HG03139 (cell line): ENCODE data around the gene VAT1L.
A peak's percentile ranks its signal among the peaks of the same experiment; 100 is the strongest.
"Not testable (repeated sequence)": the region's sequence is repeated elsewhere in the genome, so short reads cannot be mapped to it uniquely, and the experiment has no call there.

Experiments
- ATAC-seq: cut with Tn5 transposase; IDR thresholded peaks from one replicate; pipeline ENCODE4 v1.9.1; 2021; ENCODE audit not compliant: unreplicated experiment

Gene VAT1L

GRCh38 chr16:77947590-77947989 is 159.2 kb downstream of the VAT1L start:
- ATAC-seq: not testable (repeated sequence)

- no peak for ATAC-seq
Observed at GRCh38 chr16:77948835-77949234, 160.5 kb downstream of the VAT1L start.

- ATAC-seq: no peak
Observed at GRCh38 chr16:77949445-77949844, 161.1 kb downstream of the VAT1L start.

- ATAC-seq: no peak
Observed at GRCh38 chr16:77951788-77952187, 163.4 kb downstream of the VAT1L start.

DNA sequence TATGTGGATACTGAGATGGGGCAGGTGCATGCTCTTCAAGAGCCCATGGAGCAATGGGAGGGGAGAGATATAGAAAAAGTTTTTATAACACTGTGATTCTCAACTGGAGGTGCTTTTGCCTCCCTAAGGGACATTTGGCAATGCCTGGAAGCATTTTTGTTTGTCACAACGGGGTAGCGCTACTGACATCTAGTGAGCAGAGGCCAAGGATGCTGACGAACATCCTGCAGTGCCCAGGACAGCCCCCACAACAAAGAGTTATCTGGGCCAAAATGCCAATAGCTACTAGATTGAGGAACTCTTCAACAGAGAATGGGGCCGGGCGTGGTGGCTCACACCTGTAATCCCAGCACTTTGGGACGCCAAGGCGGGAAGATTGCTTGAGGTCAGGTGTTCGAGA is 166.8 kb downstream of the VAT1L start:
- ATAC-seq: no peak

GRCh38 chr16:77956231-77956630 is 167.9 kb downstream of the VAT1L start:
- no peak for ATAC-seq

DNA sequence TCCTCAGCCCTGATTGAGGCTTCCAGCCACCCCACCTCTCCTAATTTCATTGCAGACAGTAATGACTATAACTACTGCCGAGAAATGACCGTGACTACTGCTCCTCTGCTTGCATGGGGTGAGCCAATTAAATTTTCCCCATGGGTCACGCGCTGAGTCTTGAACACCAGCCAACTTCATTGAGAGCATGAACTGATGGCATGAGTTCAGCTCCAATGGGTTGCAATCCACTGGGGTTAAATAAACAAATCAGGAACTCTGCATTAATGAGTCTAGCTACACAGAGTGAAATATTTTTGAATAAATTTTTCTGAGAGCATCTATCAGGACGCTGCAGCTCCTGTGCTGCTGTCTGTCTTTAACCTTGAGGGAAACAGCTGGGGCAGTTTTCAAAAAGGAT is 172.4 kb downstream of the VAT1L start:
- ATAC-seq: no peak

GRCh38 chr16:77961814-77962213 is 173.4 kb downstream of the VAT1L start:
- ATAC-seq: no peak

- no peak for ATAC-seq
Observed at GRCh38 chr16:77962689-77963088, 174.3 kb downstream of the VAT1L start.

GRCh38 chr16:77963185-77964044 is 175.1 kb downstream of the VAT1L start:
- ATAC-seq: no peak

- no peak for ATAC-seq
Observed at GRCh38 chr16:77965346-77965745, 177.0 kb downstream of the VAT1L start.

DNA sequence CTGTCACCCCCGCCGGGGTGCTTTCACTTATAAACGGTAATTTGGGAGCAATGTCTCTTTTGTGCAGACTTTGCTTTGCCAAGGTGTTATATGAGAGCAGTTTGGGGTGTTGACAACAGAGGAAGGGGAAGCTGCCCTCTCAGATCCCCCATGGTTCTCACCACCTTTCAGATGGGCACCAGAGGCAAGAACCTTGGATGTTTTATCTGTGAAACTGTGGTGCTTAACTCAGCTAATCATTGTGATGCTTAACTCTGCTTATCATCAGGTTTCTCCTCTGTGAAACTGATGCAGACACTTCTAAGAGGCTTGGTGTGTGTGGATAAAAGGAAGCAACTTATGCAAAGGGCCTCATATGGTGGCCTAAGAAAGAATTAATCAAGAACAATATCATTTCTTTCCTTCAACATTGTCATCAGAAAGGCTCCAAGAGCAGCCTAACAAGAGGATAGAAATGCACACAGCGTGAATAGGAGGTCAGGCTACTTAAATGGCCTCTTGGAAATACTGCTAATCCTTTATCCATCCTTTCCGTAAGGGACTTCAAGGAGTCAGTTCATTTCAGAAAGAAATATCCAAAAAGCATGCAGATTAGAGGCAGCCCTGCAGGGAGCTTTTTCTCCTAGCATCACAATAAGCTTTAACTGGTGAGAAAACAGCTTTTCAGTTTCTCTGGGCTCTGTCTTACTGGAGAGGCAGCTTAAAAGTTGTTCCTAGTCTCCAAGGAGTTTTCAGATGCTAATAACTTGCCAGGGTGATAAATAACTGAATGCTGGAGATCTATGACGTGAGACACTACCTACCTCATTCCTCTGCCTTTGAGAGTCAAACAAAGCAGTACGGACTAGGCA is 178.9 kb downstream of the VAT1L start:
- no peak for ATAC-seq

GRCh38 chr16:77969861-77970260 is 181.5 kb downstream of the VAT1L start:
- no peak for ATAC-seq

- ATAC-seq: no peak
Observed at GRCh38 chr16:77970371-77970770, 182.0 kb downstream of the VAT1L start.

DNA sequence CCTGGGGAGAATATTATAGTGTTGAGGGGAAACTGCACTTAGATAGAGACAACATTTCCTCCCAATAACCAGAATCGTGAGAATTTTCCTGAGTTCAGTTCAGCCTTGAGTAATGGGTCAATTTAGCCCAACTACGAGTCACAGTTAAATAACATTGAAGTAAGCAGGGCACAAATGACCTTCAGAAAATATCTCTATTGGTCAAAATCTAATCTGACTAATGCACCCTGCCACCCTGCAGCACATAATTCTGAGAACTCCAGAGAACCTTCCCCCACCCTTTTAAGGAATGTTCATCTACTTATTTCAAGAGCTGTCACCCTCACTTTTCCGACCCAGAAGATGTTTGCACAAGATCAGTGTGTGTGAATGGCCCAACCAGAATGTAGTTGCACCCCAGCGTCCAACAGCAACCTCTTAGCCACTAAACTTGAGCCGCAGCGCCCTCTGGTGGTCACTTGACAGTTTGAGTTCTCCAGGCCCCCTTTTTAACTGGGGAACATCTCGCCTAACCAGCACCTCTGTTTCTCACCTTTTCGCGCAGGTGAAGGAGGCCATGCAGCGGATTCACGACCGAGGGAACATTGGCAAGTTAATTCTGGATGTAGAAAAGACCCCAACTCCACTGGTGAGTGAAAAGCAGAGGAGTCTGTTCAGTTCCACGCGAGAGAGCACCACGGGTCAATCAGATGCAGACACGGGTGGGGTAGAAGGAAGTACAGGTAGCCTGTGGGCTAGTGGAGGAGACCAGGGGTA is 183.1 kb downstream of the VAT1L start:
- peak; percentile 73 for ATAC-seq

DNA sequence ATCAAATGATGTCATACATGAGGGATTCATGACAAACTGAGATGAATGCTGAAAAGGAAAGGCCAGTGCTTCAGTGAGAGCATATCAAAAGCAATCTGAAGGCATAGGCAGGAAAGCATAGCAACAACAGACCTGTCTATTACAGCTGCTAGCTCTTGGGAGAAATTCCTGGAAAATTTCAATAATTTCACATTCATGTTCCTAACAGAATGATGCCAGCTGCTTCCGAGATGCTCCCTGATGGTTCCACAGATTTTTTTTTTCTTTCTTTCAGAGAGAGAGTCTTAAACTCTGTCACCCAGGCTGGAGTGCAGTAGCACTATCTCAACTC is 183.7 kb downstream of the VAT1L start:
- ATAC-seq: no peak

- no peak for ATAC-seq
Observed at GRCh38 chr16:77974883-77975282, 186.5 kb downstream of the VAT1L start.

DNA sequence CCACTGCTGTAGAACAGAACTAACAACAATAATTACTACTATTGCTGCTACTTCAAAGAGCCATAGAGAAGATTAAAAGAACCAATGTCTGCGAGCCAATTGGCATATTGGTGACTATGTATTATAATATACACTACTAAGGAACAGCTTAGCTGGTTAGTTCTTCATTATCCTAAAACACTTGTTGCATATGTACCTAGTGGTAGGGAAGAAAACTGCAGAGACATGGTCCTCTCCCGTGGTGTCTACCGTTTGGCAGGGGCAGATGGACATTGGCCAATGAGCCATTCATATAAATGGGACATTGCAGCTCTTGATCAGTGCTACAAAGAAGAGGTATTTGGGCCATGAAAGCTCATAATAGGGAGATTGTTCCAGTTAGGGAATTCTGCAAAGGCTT is 187.6 kb downstream of the VAT1L start:
- ATAC-seq: no peak

DNA sequence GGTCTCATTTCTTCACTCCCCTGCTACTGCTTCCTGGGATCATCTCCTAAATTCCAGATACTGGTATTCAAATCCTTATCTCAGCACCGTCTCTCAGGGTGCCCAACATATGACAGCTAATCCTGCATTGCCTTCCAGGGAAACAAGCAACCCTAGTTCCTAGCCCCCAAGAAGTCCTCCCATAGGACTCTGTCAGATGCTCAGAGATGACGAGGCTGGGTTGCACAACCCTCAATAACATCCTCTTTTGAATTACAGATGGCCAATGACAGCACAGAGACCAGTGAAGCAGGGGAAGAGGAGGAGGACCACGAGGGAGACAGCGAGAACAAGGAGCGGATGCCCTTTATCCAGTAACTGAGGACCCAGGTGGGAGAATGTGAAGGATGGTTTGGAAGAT is 189.0 kb downstream of the VAT1L start:
- ATAC-seq: no peak

DNA sequence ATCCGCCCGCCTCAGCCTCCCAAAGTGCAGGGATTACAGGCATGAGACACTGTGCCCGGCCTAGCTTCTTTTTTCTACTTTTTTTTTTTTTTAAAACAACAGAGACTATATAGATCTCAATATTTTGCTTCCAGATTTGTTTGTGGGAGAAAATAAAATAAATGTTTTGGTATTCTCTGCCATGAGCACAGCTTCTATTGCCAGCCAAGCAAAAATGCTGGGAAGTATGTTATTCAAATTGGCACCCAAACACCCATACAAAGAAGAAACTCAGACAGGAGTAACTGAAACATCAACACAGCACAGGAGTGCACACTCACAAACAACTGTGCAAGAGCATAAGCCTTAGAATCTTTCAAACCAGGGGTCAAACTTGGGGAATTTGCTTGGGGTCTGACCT is 196.7 kb downstream of the VAT1L start:
- ATAC-seq: no peak

DNA sequence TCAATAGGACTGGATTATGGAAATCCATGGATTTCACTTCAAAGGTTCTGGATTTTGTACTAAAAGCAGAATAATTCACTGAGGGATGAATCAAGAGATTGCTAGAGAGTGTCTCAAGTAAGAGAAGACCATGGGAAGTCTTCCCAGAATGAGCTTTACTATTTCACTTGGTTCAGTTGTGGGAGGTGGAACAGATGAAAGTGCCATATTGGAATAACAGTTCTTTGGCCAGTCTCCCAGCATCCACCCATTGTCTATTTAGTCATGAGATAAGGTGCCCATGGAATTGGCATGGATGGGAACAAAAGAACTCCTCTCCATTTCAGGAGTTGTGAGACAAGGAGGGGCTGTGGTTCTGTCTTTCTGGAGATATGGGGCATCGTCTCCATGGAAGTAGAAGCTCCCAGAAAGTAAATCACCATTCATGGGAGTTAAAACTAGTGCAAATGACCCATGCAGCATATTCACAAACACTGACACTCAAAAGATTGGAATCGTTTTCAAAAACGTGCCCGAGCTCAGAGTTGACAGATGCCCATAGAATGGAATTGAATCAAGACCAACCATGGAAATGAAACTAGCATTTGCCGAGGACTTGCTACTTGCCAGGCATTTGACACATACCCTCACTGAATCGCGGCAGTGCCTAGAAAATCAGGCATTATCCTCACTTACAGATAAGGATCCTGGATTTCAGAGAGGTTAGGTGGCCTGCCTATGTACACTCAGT is 197.8 kb downstream of the VAT1L start:
- ATAC-seq: no peak
